K562 (cell line): Measurements from ENCODE around the gene EPM2A. TPM values are rescaled to one million over a fixed set of nuclear protein-coding genes. Genes with fewer than 3 reads are reported as not detected.

Experiments
- ATAC-seq: fragments of 200-7000 bp; cut with Tn5 transposase; 3 replicates; pipeline ENCODE4 v1.9.1; 2020; ENCODE audit warnings: moderate library complexity
- BruUV-seq: library from RNA; stranded (reverse); fragments of 400-500 nt; replicated peaks from 2 replicates; lab custom pipeline; 2021; lab: Mats Ljungman, UMichigan
- CTCF ChIA-PET: fragments of 300-600 bp; formaldehyde crosslinking; extraction: SDS; loops from one replicate; lab custom pipeline; 2021; ENCODE audit warnings: low intra/inter-chr PET ratio; lab: Yijun Ruan, JAX
- POLR2A ChIA-PET: fragments of 300-600, 350-650 bp; sonication (Branson Sonifier 250); formaldehyde crosslinking; extraction: SDS; loops from one replicate; lab custom pipeline; 2021; ENCODE audit warnings: antibody characterized with exemption, inconsistent platforms; lab: Yijun Ruan, JAX
- DNase-seq, 4 experiments: peaks; one replicate each; pipeline versions ENCODE4 v3.0.0 to v3.0.0-alpha.2; 2011 to 2018; ENCODE audit warnings: low spot score in 3 of 4, mixed read lengths in 3 of 4; ENCODE audit errors: extremely low read depth in 1 of 4
- FAIRE-seq: peaks from 2 replicates; lab custom pipeline; 2011; peaks lifted over from hg19 to GRCh38; lab: Jason Lieb, UNC
- H2AFZ ChIP-seq: 2 replicates; pipeline ENCODE4 v1.6.0; 2011; ENCODE audit warnings: low read depth, low read length, control low read depth, inconsistent platforms
- H3K27ac ChIP-seq: fragments of 200-600 bp; 3 replicates; pipeline ENCODE4 v1.8.0; 2011; ENCODE audit warnings: low read depth, mild to moderate bottlenecking, control low read depth, inconsistent platforms, low read length, moderate library complexity, mixed read lengths; ENCODE audit errors: extremely low read depth
- H3K27me3 ChIP-seq, 2 experiments: fragments of 300-600 bp in 1 of 2; 2 replicates in 1 of 2; 3 replicates in 1 of 2; pipeline versions ENCODE4 v1.6.0 to v1.8.0; 2011; ENCODE audit warnings: inconsistent platforms in 2 of 2, low read length in 2 of 2, mild to moderate bottlenecking in 1 of 2, mixed read lengths in 1 of 2, moderate library complexity in 1 of 2; ENCODE audit not compliant: control insufficient read depth in 2 of 2, insufficient read depth in 2 of 2
- H3K36me3 ChIP-seq: fragments of 300-600 bp; 3 replicates; pipeline ENCODE4 v1.8.0; 2011; ENCODE audit warnings: mild to moderate bottlenecking, low read length, inconsistent platforms; ENCODE audit not compliant: control insufficient read depth, insufficient read depth
- H3K4me1 ChIP-seq, 2 experiments: fragments of 200-600 bp in 1 of 2; replicated peaks in 1 of 2; 2 replicates in 1 of 2; 3 replicates in 1 of 2; pipeline versions ENCODE4 v1.5.1 to v1.8.0; 2011; ENCODE audit warnings: inconsistent platforms in 2 of 2, low read length in 2 of 2, mild to moderate bottlenecking in 1 of 2, mixed read lengths in 1 of 2, moderate library complexity in 1 of 2; ENCODE audit not compliant: control insufficient read depth in 2 of 2, insufficient read depth in 2 of 2
- H3K4me2 ChIP-seq: 2 replicates; pipeline ENCODE4 v1.6.1; 2011; ENCODE audit warnings: low read length, control low read depth, inconsistent platforms, mixed read lengths; ENCODE audit not compliant: insufficient read depth
- H3K4me3 ChIP-seq: fragments of 200-600 bp; sonication (generic), shearing (Covaris generic); 2 replicates; pipeline ENCODE4 v1.5.1; 2016; ENCODE audit warnings: control low read depth, inconsistent platforms
- H3K79me2 ChIP-seq: fragments of 200-600 bp; 3 replicates; pipeline ENCODE4 v1.8.0; 2011; ENCODE audit warnings: low read length, inconsistent platforms; ENCODE audit not compliant: control insufficient read depth, insufficient read depth
- H3K9ac ChIP-seq, 2 experiments: 2 replicates each; pipeline versions ENCODE4 v1.6.0 to v1.6.1; 2011; ENCODE audit warnings: low read depth in 2 of 2, low read length in 2 of 2, control low read depth in 1 of 2, inconsistent platforms in 1 of 2, mild to moderate bottlenecking in 1 of 2, mixed read lengths in 1 of 2; ENCODE audit not compliant: insufficient read depth in 1 of 2
- H3K9me1 ChIP-seq: one replicate; pipeline ENCODE4 v1.6.0; 2011; ENCODE audit warnings: inconsistent platforms, mild to moderate bottlenecking, low read length, moderate library complexity; ENCODE audit not compliant: control insufficient read depth, insufficient read depth
- H3K9me3 ChIP-seq: replicated peaks from 2 replicates; pipeline ENCODE4 v1.5.1; 2011; ENCODE audit warnings: low read depth, low read length, inconsistent platforms; ENCODE audit not compliant: control insufficient read depth, insufficient read depth
- H4K20me1 ChIP-seq: replicated peaks from 2 replicates; pipeline ENCODE4 v1.6.1; 2011; ENCODE audit warnings: low read length, inconsistent platforms, mixed read lengths; ENCODE audit not compliant: control insufficient read depth, insufficient read depth
- BACH1 ChIP-seq: fragments of 200-800 bp; sonication (Bioruptor generic); IDR thresholded peaks from 2 replicates; pipeline ENCODE4 v1.6.1; 2016; ENCODE audit warnings: missing genetic modification characterization, missing compliant biosample characterization
- BRF2 ChIP-seq: IDR thresholded peaks from 3 replicates; pipeline ENCODE4 v1.6.1; 2011; ENCODE audit warnings: borderline replicate concordance, mild to moderate bottlenecking; ENCODE audit not compliant: insufficient read length, insufficient read depth
- KLF1 ChIP-seq: fragments of 450-650 bp; IDR thresholded peaks from 2 replicates; pipeline ENCODE4 v1.6.1; 2016; ENCODE audit warnings: missing genetic modification characterization, missing compliant biosample characterization
- KLF6 ChIP-seq: fragments of 250-450 bp; sonication (Bioruptor Pico); IDR thresholded peaks from 2 replicates; pipeline ENCODE4 v1.4.0; 2020; ENCODE audit warnings: mild to moderate bottlenecking, moderate library complexity, borderline replicate concordance
- PHF21A ChIP-seq: fragments of 450-650 bp; IDR thresholded peaks from 2 replicates; pipeline ENCODE4 v1.6.1; 2017; ENCODE audit warnings: low read depth, borderline replicate concordance
- PHTF2 ChIP-seq: fragments of 250-450 bp; sonication (Bioruptor Pico); IDR thresholded peaks from 2 replicates; pipeline ENCODE4 v1.5.0; 2021; ENCODE audit warnings: mild to moderate bottlenecking
- SLC30A9 ChIP-seq: fragments of 250-450 bp; sonication (Bioruptor Pico); IDR thresholded peaks from 2 replicates; pipeline ENCODE4 v1.8.0; 2022; ENCODE audit warnings: mild to moderate bottlenecking, moderate library complexity
- SRSF3 ChIP-seq: fragments of 200-400 bp; formaldehyde crosslinking; IDR thresholded peaks from 2 replicates; pipeline ENCODE4 v1.6.1; 2016; ENCODE audit warnings: mild to moderate bottlenecking, low read length, moderate library complexity; ENCODE audit not compliant: insufficient read depth
- WHSC1 ChIP-seq: IDR thresholded peaks from one replicate; pipeline ENCODE4 v1.6.1; 2012; ENCODE audit warnings: low read length, control low read depth, inconsistent platforms
- ZNF197 ChIP-seq: fragments of 200-800 bp; sonication (Bioruptor generic); IDR thresholded peaks from 2 replicates; pipeline ENCODE4 v1.6.1; 2016; ENCODE audit warnings: low read depth, missing genetic modification characterization, missing compliant biosample characterization
- WGBS: fragments of 100-300 bp; shearing (Covaris generic); methylation state at CpG from one replicate; pipeline ENCODE4 v1.1.6; 2016; ENCODE audit warnings: low coverage, mixed read lengths; ENCODE audit not compliant: insufficient coverage; ENCODE audit errors: missing lambda C conversion rate; 5-methylcytosine and 5-hydroxymethylcytosine counted together
- in situ Hi-C: fragments of 300-500 bp; cut with MboI; formaldehyde crosslinking; loops from 4 replicates; pipeline ENCODE4 v1.15.0; 2018; ENCODE audit warnings: inconsistent platforms, mixed read lengths
- intact Hi-C: fragments of 100-400 bp; cut with micrococcal nuclease; formaldehyde crosslinking; loops from 2 replicates; pipeline ENCODE4 v1.14.2; 2022
- polyA plus RNA-seq, 8 experiments: library from polyadenylated mRNA; depleted of rRNA in 4 of 8; stranded (reverse) in 5 of 8; unstranded in 3 of 8; fragments of >200 nt; fragmentation: Nextera tagmentation in 2 of 8; fragmentation: Illumina TruSeq in 1 of 8; extraction: Ambion mirVana in 2 of 8; extraction: Trizol in 1 of 8; gene quantifications; 2 replicates each; pipeline versions ENCODE4 v1.2.1 to v1.2.3, GENCODE V29; 2011 to 2014; ENCODE audit warnings: inconsistent platforms in 1 of 8, missing spikeins in 1 of 8
- total RNA-seq, 7 experiments: library from RNA; depleted of rRNA in 6 of 7; stranded (reverse); fragments of >200 nt in 6 of 7; fragmentation: Illumina TruSeq in 2 of 7; extraction: Trizol in 2 of 7; gene quantifications; 2 replicates each; pipeline versions ENCODE4 v1.2.1 to v1.2.3, GENCODE V29; 2011 to 2021; ENCODE audit warnings: low replicate concordance in 1 of 7
- TF ChIP-seq, protein P1 (sequence below): fragments of 450-650 bp; conservative IDR thresholded peaks from 2 replicates; pipeline ENCODE4 v1.6.1; 2016; ENCODE audit warnings: missing genetic modification characterization, low read depth, mild to moderate bottlenecking, missing compliant biosample characterization, moderate library complexity
- TF ChIP-seq, protein P2 (sequence below), 2 experiments: fragments of 450-650 bp in 1 of 2; sonication (generic) in 1 of 2; formaldehyde crosslinking in 1 of 2; IDR thresholded peaks; 2 replicates each; pipeline versions ENCODE4 v1.7.1 to v1.9.0; 2016 to 2022; ENCODE audit warnings: inconsistent platforms in 1 of 2, mild to moderate bottlenecking in 1 of 2, missing genetic modification reagents in 1 of 2

EPM2A gene
- total and polyA plus RNA-seq, 9 of the 15 experiments (the other 6 are each of a cell fraction or from before 2014, with no cell fraction given): 0.35 to 5.3 (median 2.5) TPM

GRCh38 chr6:145714731-145715130, 20.6 kb downstream of the EPM2A start:
- DNase-seq (no peak), FAIRE-seq (no peak), ATAC-seq (no peak)
- Histone ChIP-seq H3K79me2 (no peaks in the 10 kb centered on the region), H3K27ac (no peak overlapping the region), H3K9me3 (no peaks in the 10 kb centered on the region), H3K9ac (no peak overlapping the region), H3K36me3 (no peaks in the 10 kb centered on the region), H2AFZ (no peak overlapping the region), H3K4me1 (no peaks in the 10 kb centered on the region), H3K4me3 (no peak overlapping the region), H3K27me3 (no peaks in the 10 kb centered on the region), H3K9me1 (no peaks in the 10 kb centered on the region), H4K20me1 (no peaks in the 10 kb centered on the region), H3K4me2 (no peak overlapping the region)
- intact Hi-C loops (no loop called here), in situ Hi-C loops (no loop called here)
- ChIA-PET POLR2A (no interaction called here), CTCF (no interaction called here)
- 0% methylated on average over 2 of the region's 2 CpGs for WGBS
- BruUV-seq: no TSS peak
- no peak for TF ChIP-seq BACH1 (tag)
- TF ChIP-seq PHF21A: no peak
- TF ChIP-seq, protein P1, sequence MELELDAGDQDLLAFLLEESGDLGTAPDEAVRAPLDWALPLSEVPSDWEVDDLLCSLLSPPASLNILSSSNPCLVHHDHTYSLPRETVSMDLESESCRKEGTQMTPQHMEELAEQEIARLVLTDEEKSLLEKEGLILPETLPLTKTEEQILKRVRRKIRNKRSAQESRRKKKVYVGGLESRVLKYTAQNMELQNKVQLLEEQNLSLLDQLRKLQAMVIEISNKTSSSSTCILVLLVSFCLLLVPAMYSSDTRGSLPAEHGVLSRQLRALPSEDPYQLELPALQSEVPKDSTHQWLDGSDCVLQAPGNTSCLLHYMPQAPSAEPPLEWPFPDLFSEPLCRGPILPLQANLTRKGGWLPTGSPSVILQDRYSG: no peak
- no peak for TF ChIP-seq SLC30A9 (CRISPR knock-in tag)
- no peak for TF ChIP-seq SRSF3
- no peak for TF ChIP-seq PHTF2 (CRISPR knock-in tag)
- no peak for TF ChIP-seq KLF1 (tag)
- TF ChIP-seq BRF2: no peak
- TF ChIP-seq ZNF197 (CRISPR knock-in tag): no peak
- TF ChIP-seq, protein P2, sequence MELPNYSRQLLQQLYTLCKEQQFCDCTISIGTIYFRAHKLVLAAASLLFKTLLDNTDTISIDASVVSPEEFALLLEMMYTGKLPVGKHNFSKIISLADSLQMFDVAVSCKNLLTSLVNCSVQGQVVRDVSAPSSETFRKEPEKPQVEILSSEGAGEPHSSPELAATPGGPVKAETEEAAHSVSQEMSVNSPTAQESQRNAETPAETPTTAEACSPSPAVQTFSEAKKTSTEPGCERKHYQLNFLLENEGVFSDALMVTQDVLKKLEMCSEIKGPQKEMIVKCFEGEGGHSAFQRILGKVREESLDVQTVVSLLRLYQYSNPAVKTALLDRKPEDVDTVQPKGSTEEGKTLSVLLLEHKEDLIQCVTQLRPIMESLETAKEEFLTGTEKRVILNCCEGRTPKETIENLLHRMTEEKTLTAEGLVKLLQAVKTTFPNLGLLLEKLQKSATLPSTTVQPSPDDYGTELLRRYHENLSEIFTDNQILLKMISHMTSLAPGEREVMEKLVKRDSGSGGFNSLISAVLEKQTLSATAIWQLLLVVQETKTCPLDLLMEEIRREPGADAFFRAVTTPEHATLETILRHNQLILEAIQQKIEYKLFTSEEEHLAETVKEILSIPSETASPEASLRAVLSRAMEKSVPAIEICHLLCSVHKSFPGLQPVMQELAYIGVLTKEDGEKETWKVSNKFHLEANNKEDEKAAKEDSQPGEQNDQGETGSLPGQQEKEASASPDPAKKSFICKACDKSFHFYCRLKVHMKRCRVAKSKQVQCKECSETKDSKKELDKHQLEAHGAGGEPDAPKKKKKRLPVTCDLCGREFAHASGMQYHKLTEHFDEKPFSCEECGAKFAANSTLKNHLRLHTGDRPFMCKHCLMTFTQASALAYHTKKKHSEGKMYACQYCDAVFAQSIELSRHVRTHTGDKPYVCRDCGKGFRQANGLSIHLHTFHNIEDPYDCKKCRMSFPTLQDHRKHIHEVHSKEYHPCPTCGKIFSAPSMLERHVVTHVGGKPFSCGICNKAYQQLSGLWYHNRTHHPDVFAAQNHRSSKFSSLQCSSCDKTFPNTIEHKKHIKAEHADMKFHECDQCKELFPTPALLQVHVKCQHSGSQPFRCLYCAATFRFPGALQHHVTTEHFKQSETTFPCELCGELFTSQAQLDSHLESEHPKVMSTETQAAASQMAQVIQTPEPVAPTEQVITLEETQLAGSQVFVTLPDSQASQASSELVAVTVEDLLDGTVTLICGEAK (IDR thresholded peaks at IDR 0.05): no peak
- TF ChIP-seq, protein P2 (CRISPR knock-in tag; IDR thresholded peaks at IDR 0.05): no peak
- no peak for TF ChIP-seq WHSC1
- no peak for TF ChIP-seq KLF6
